Measurements from ENCODE around the gene GGA2.
"Not testable (repeated sequence)": the region's sequence is repeated elsewhere in the genome, so short reads cannot be mapped to it uniquely, and the experiment has no call there.

Gene GGA2

DNA sequence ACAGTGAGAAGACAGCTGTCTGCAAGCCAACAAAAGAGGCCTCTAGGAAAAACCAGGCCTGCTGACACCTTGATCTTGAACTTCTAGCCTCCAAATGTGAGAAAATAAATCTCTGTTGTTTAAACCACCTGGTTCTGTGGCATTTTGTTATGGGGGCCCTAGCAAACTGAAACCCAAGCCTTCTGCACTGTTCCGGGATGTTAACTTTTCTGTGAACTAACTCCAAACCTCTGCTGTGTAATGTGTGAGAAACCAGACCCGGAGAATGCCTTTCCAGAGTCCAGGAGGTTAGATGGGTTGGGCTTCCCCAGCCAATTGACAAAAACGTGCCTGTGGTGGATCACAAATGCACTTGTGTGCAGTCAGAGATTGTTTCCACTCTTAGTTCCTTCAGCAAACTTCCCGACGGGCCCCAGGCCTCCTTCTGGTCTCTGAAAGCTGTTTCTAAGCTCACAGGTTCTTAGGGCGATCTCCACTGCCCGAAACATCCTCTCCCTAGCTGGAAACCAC is 13.6 kb upstream of the GGA2 start:
- no peak overlapping the region for H3K4me3 ChIP-seq (ENCODE audit: low read depth, low read length)

GRCh38 chr16:23523321-23523720 is 13.0 kb upstream of the GGA2 start:
- H3K4me3 ChIP-seq (ENCODE audit: low read depth, low read length), result no peak overlapping the region

DNA sequence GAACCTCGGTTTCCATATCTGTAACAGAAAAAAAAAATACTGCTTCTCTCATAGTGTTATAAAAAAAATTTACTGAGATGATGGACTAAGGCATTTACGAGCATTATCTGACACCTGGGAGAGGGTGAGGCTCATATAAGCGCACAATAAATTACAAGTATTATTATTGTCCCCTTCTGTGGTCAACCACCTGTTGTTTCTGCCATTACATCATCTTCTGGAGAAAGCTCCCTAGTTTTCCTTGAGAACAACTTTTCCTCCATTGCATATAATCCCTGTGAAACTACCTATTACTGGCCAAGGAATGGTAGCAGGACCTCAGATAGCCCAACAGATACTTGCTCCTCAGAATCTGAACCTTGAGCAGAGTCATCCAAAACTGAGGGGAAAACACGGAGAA is 11.7 kb upstream of the GGA2 start:
- H3K4me3 ChIP-seq (ENCODE audit: low read depth, low read length), result no peak overlapping the region

- no peak overlapping the region for H3K4me3 ChIP-seq (ENCODE audit: low read depth, low read length)
These were observed 10.9 kb upstream of the GGA2 start for GRCh38 chr16:23521037-23521743.

DNA sequence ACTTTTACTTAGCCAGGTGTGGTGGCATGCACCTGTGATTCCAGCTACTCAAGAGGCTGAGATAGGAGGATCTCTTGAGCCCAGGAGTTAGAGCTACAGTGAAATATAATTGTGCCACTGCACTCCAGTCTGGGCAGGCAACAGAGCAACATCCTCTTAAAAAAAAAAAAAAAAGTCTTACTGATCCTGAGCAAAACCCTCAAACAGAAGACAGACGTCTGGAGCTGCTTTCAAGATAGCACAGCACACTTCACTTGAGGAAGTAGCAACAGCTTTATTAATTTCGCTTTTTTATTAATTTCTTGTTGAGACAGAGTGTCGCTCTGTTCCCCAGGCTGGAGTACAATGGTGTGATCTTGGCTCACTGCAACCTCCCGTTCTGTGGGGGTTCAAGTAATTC is 10.2 kb upstream of the GGA2 start:
- H3K4me3 ChIP-seq (ENCODE audit: low read depth, low read length), result no peak overlapping the region

- H3K4me3 ChIP-seq (ENCODE audit: low read depth, low read length), result no peak overlapping the region
These were observed 9.0 kb upstream of the GGA2 start for GRCh38 chr16:23519282-23519681.

GRCh38 chr16:23518435-23518891 is 8.2 kb upstream of the GGA2 start:
- H3K4me3 ChIP-seq (ENCODE audit: low read depth, low read length), result no peak overlapping the region

DNA sequence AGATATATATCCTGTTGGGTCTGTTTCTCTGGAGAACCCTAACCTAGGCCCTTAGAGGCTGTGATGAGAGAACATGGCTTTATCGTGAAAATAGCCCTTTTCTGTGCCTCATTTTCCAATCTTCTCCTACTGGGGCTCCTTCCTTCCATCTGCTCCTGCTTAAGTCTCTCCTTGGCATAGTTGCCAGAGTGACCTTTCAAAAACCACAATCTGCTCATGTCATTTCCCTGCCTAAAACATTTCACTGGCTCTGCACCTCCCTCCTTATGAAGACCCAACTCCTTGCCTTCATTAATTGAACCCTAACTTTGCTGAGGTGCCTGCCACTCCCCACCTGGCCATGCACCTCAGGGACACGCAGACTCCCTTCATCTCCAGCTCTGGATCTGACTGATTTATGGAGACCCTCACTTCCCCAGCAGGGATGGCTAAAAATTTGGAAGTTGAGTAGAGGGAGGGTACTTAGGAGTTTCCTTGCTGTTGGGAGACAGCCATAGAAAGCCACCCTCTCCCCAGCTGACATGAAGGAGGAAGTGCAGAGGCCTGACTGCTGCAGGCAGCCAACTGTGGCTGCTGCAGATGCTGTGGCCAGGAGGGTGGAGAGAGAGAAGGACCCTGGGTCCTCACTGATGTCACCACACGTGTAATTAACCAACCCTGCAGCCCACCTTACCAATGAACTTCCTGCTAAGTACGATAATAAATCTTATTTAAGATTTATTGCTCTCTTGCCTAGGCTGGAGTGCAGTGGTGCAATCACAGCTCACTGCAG is 6.3 kb upstream of the GGA2 start:
- H3K4me3 ChIP-seq (ENCODE audit: low read depth, low read length), result no peak overlapping the region

GRCh38 chr16:23515881-23516280 is 5.6 kb upstream of the GGA2 start:
- H3K4me3 ChIP-seq (ENCODE audit: low read depth, low read length), result no peak overlapping the region

DNA sequence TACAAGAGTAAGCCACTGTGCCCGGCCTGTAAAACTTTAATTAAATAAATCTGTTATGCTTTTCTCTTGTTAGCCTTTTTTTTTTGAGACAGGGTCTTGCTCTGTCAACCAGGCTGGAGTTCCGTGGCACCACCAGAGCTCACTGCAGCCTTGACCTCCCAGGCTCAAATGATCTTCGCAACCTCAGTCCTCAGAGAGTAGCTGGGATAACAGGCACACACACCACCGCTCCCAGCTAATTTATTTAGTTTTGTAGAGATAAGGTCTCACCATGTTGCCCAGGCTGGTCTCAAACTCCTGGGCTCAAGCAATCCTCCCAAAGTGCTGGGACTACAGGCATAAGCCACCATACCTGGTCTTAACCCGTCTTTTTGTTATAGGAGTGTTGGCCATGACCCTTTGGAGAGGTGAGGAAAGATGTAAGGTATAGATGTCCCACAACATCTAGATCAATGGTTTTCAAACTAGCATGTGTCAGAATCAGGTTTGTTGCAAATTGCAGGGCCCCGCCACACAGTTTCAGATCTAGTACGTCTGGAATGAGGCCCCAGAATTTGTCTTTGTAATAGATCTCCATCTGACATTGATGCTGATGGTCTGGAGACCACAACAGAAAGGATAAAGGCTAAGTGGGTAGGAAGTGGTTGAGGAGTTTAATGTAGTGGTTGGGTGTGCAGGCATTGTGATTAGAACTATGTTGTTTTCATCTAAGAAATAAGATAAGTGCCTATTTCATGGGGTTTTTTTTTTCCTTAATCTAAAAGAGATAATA is 4.3 kb upstream of the GGA2 start:
- no peak overlapping the region for H3K4me3 ChIP-seq (ENCODE audit: low read depth, low read length)

DNA sequence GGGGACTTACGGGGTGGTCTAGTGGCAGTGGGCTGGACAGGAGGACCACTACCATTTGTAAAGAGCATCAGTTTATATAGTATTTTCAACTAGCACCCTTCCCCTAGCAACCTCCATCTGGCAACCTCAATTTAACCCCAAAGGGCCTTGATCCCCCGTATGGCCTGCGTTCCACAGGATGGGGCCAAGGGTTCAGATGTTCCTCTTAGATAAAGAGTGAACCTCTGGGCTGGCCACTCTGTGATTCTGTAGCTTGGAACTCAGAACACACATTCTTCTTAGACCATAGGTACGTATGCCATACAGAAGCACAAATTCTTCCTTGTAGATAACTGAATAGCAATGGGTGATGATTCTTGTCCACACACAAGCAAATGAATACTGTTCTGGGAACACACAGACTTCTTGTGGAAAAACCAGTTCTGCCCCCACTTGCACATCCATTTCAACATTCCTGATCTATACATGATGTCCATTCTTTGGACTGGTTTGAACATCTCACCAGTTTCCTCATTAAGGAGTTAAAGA is 1.9 kb upstream of the GGA2 start:
- H3K4me3 ChIP-seq (ENCODE audit: low read depth, low read length), result no peak overlapping the region

GRCh38 chr16:23511731-23512130 is 1.4 kb upstream of the GGA2 start:
- no peak overlapping the region for H3K4me3 ChIP-seq (ENCODE audit: low read depth, low read length)

- not testable (repeated sequence) for H3K4me3 ChIP-seq (ENCODE audit: low read depth, low read length)
These were observed 599 bp upstream of the GGA2 start for GRCh38 chr16:23510915-23511270.

DNA sequence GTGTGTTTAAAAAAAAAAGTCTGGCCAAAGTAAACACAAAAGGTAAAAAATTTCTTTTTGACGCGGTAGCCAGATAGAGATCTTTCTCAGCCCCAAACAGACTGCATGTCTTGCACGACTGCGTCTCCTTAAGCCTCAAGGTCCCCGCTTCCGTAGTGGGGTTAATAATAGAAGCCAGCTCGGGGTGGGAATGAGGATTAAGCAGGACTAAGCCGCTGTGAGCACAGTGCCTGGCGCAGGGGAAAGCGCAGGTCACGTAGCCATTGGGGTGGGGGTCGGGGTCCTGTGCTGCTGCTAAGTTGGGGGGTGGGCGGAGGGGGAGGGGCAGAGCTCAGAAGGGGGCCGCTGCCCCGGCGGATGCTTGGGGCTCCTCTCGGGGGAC is 521 bp downstream of the GGA2 start:
- peak overlapping the region; percentile 78 for H3K4me3 ChIP-seq (ENCODE audit: low read depth, low read length)

- H3K4me3 ChIP-seq (ENCODE audit: low read depth, low read length), result peak overlapping the region; percentile 78
These were observed 896 bp downstream of the GGA2 start for GRCh38 chr16:23509441-23509754.

DNA sequence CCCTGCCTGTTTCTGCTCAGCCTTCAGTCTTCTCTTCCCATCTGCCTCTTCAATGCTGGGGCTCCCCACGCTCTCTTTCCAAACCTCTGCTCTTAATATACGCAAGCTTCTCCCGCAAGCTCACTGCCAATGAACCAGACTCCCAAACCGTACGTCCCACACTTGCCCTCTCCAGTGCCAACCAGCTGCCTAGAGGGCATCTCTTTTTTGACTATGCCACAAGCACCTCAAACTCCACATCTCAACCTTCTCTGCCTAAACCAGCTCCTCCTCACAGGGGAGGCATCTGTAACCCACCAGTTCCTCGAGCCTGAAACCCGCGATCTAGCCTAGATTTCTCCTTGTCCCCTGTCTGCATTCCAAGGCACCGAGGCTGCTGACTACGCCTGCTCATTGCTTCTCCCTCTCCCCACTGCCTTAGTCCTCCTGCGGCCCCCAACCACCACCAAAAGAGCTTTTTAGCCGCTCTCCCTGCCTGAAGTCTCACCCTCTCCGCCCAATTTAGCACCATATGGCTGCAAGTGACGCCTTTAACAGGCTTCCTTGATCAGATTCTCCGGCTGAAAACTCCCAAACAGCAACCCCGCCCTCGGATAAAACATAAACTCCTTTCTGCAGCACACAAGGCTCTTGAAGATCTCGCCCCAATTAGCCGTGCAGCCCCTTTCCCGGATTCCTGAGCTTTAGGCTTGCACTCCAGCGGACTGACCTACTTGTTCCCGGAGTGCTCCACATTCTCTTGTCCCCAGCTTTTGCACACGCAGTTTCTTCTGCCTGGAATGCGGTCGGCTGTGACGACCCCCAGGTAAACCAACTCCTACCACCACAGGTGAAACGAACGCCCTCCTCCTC is 1.5 kb downstream of the GGA2 start:
- H3K4me3 ChIP-seq (ENCODE audit: low read depth, low read length), result peak overlapping the region; percentile 78

GRCh38 chr16:23506606-23506994 is 3.7 kb downstream of the GGA2 start:
- H3K4me3 ChIP-seq (ENCODE audit: low read depth, low read length), result no peak overlapping the region

- H3K4me3 ChIP-seq (ENCODE audit: low read depth, low read length), result no peak overlapping the region
These were observed 4.4 kb downstream of the GGA2 start for GRCh38 chr16:23505671-23506605.

GRCh38 chr16:23505180-23505665 is 5.1 kb downstream of the GGA2 start:
- H3K4me3 ChIP-seq (ENCODE audit: low read depth, low read length), result no peak overlapping the region

All from iPS-11a (cell line).